GM19238 (cell line): ENCODE data around the gene ATAT1.

Experiments
- DNase-seq: peaks from one replicate; pipeline ENCODE4 v3.0.0; 2011; ENCODE audit warnings: low spot score; ENCODE audit not compliant: insufficient read length

The ATAT1 gene

GRCh38 chr6:30683183-30683979 lies 56.7 kb downstream of the ATAT1 start:
- DNase-seq: no peak

- DNase-seq: no peak
Observed at GRCh38 chr6:30683980-30684338, 57.3 kb downstream of the ATAT1 start.

- no peak for DNase-seq
Observed at GRCh38 chr6:30684386-30685156, 57.9 kb downstream of the ATAT1 start.

- DNase-seq: no peak
Observed at GRCh38 chr6:30685157-30686008, 58.7 kb downstream of the ATAT1 start.

- DNase-seq: no peak
Observed at GRCh38 chr6:30686009-30686907, 59.6 kb downstream of the ATAT1 start, which contains the start of gene PPP1R18. PPP1R18 (minus strand) TSS chr6:30686645; CDS start chr6:30686018, 627 bp downstream.

GRCh38 chr6:30686908-30687658 lies 60.4 kb downstream of the ATAT1 start:
- DNase-seq: peak; percentile 72

- no peak for DNase-seq
Observed at GRCh38 chr6:30687659-30688431, 61.2 kb downstream of the ATAT1 start.

GRCh38 chr6:30688569-30688968 lies 61.9 kb downstream of the ATAT1 start:
- no peak for DNase-seq

- no peak for DNase-seq
Observed at GRCh38 chr6:30689022-30689865, 62.6 kb downstream of the ATAT1 start.

GRCh38 chr6:30689985-30690384 lies 63.3 kb downstream of the ATAT1 start:
- DNase-seq: no peak

- peak; percentile 66 for DNase-seq
Observed at GRCh38 chr6:30690403-30691207, 63.9 kb downstream of the ATAT1 start, which contains the start of gene NRM. NRM (minus strand) TSS chr6:30690984; CDS start chr6:30690974, 10 bp downstream.

- DNase-seq: no peak
Observed at GRCh38 chr6:30691208-30691847, 64.7 kb downstream of the ATAT1 start.
